Stimulated activated CD8-positive, alpha-beta memory T cell treated with anti-CD3 and anti-CD28 coated beads, Interleukin-15, amount 100 ng/mL, for 48 hours (primary cell): Measurements from ENCODE around the gene BOD1.

Experiments used
- DNase-seq, 2 donors: peaks; one replicate each; pipeline ENCODE4 v3.0.0-alpha.2; 2020; ENCODE audit warnings: low read depth in 2 of 2

The BOD1 gene

GRCh38 chr5:173640156-173640804, 23.8 kb upstream of the BOD1 start:
- no peak for DNase-seq

GRCh38 chr5:173638126-173639040, 21.9 kb upstream of the BOD1 start:
- DNase-seq = no peak

GRCh38 chr5:173637340-173637739, 20.9 kb upstream of the BOD1 start:
- no peak for DNase-seq

GRCh38 chr5:173634465-173634983, 18.1 kb upstream of the BOD1 start:
- DNase-seq = no peak

- DNase-seq = no peak
Observed at GRCh38 chr5:173633304-173633703, 16.9 kb upstream of the BOD1 start.

GRCh38 chr5:173631478-173631877, 15.0 kb upstream of the BOD1 start:
- no peak for DNase-seq

- DNase-seq = no peak
Observed at GRCh38 chr5:173630724-173631365, 14.4 kb upstream of the BOD1 start.

GRCh38 chr5:173629628-173630027, 13.2 kb upstream of the BOD1 start:
- no peak for DNase-seq

- no peak for DNase-seq
Observed at GRCh38 chr5:173628501-173628900, 12.1 kb upstream of the BOD1 start.

- DNase-seq = no peak
Observed at GRCh38 chr5:173627860-173628392, 11.5 kb upstream of the BOD1 start.

- DNase-seq = no peak
Observed at GRCh38 chr5:173627271-173627670, 10.8 kb upstream of the BOD1 start.

- DNase-seq = no peak
Observed at GRCh38 chr5:173626505-173626820, 10.0 kb upstream of the BOD1 start.

GRCh38 chr5:173625673-173626504, 9.4 kb upstream of the BOD1 start:
- no peak for DNase-seq

GRCh38 chr5:173625261-173625660, 8.8 kb upstream of the BOD1 start:
- no peak for DNase-seq

- DNase-seq = no peak
Observed at GRCh38 chr5:173624282-173624681, 7.8 kb upstream of the BOD1 start.

GRCh38 chr5:173623789-173624188, 7.3 kb upstream of the BOD1 start:
- DNase-seq = no peak

GRCh38 chr5:173623296-173623771, 6.9 kb upstream of the BOD1 start:
- no peak for DNase-seq

- no peak for DNase-seq
Observed at GRCh38 chr5:173622183-173623047, 6.0 kb upstream of the BOD1 start.

- no peak for DNase-seq
Observed at GRCh38 chr5:173620784-173621183, 4.3 kb upstream of the BOD1 start.

GRCh38 chr5:173618927-173619519, 2.6 kb upstream of the BOD1 start:
- no peak for DNase-seq
